Neural crest cell (in vitro differentiated cells): ENCODE measurements around the gene LENG8. TPM values are rescaled to one million over a fixed set of nuclear protein-coding genes. Genes with fewer than 3 reads are reported as not detected.
A peak's percentile ranks its signal among the peaks of the same experiment; 100 is the strongest.

Source experiments
- DNase-seq: peaks from one replicate; pipeline ENCODE4 v3.0.0; 2021; ENCODE audit warnings: low read depth, mixed read lengths, low spot score
- H3K27ac Mint-ChIP-seq: one replicate; pipeline ENCODE4 v1.8.0; 2021; ENCODE audit warnings: mild to moderate bottlenecking, mixed read lengths; ENCODE audit not compliant: unreplicated experiment
- H3K27me3 Mint-ChIP-seq: 2 replicates; pipeline ENCODE4 v1.8.0; 2021; ENCODE audit warnings: low read depth, mild to moderate bottlenecking, mixed read lengths
- H3K36me3 Mint-ChIP-seq: 2 replicates; pipeline ENCODE4 v1.8.0; 2021; ENCODE audit warnings: low read depth, mild to moderate bottlenecking, mixed read lengths
- H3K4me1 Mint-ChIP-seq: 2 replicates; pipeline ENCODE4 v1.8.0; 2021; ENCODE audit warnings: mixed read lengths
- H3K4me3 Mint-ChIP-seq: one replicate; pipeline ENCODE4 v1.8.0; 2021; ENCODE audit warnings: mild to moderate bottlenecking, mixed read lengths
- H3K9me3 Mint-ChIP-seq: 2 replicates; pipeline ENCODE4 v1.8.0; 2021; ENCODE audit warnings: mixed read lengths
- long read RNA-seq: library from polyadenylated mRNA; unstranded; transcript quantifications from one replicate; pipeline ENCODE4 v2.0.0, GENCODE V29; 2020
- total RNA-seq: library from RNA; stranded (reverse); gene quantifications from 2 replicates; pipeline ENCODE4 v1.2.1, GENCODE V29; 2021
- TF ChIP-seq, protein P1 (sequence below): fragments of 200-600 bp; sonication (generic); conservative IDR thresholded peaks from 2 replicates; pipeline ENCODE4 v1.5.0; 2021; ENCODE audit warnings: antibody characterized with exemption, mild to moderate bottlenecking

Gene LENG8
- total RNA-seq = 157 and 161 TPM in 2 replicates
- long read RNA-seq = 0 reads

DNA sequence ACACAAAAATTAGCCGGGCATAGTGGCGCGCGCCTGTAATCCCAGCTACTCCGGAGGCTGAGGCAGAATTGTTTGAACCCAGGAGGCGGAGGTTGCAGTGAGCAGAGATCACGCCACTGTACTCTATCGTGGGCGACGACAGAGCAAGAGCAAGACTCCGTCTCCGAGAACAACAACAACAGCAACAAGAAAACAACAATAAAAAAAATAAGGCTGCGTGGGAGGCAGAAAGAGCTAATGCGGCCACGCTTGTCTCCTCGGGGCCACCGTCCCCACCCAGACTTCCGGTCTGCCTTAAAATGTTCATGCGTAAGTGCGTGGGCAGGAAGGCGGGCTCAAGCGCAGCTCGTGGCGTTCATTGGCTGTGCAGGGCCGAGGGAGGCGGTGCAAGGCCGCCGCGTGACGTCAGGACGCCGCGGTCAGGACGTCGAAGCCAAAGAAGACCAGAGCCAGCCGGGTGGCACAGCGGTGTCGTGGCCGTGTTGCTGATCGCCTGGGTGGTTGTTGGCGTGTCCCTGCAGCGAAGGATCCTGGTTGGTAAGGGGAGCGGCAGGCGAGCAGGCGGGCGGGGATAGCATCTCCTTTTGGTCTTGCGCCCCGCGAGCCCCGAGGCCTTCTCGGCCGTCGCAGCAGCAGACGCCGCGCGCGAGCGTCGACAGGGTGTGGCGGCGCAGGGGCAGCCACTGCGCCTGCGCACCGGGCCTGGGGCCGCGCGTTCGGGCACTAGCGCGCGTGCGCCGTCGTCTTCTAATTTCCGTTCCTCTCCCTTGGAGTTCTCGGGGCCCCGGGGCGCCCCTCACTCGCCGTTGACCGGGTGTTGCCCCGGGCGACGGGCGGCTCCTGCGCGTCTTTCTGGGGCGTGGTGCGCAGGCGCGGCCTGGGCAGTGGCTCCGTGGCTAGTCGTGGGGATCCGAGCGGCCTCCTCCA is at the start of gene LENG8:
Gene LENG8 (plus strand): TSS at position 426 of the 927 bp plus-strand sequence. CDS start 2,146 bp downstream, outside the sequence.
- H3K36me3 Mint-ChIP-seq = peaks cover 19% of the 10 kb centered on the region
- peaks cover 37% of the 10 kb centered on the region for H3K4me1 Mint-ChIP-seq
- H3K27ac Mint-ChIP-seq = peak within 1 kb of the TSS; percentile 99
- peak within 1 kb of the TSS; percentile 100 for H3K4me3 Mint-ChIP-seq
- H3K27me3 Mint-ChIP-seq = peaks cover 4% of the 10 kb centered on the region
- TF ChIP-seq, protein P1, sequence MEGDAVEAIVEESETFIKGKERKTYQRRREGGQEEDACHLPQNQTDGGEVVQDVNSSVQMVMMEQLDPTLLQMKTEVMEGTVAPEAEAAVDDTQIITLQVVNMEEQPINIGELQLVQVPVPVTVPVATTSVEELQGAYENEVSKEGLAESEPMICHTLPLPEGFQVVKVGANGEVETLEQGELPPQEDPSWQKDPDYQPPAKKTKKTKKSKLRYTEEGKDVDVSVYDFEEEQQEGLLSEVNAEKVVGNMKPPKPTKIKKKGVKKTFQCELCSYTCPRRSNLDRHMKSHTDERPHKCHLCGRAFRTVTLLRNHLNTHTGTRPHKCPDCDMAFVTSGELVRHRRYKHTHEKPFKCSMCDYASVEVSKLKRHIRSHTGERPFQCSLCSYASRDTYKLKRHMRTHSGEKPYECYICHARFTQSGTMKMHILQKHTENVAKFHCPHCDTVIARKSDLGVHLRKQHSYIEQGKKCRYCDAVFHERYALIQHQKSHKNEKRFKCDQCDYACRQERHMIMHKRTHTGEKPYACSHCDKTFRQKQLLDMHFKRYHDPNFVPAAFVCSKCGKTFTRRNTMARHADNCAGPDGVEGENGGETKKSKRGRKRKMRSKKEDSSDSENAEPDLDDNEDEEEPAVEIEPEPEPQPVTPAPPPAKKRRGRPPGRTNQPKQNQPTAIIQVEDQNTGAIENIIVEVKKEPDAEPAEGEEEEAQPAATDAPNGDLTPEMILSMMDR = no peak
- peak; percentile 92 for DNase-seq
- no peaks in the 10 kb centered on the region for H3K9me3 Mint-ChIP-seq

DNA sequence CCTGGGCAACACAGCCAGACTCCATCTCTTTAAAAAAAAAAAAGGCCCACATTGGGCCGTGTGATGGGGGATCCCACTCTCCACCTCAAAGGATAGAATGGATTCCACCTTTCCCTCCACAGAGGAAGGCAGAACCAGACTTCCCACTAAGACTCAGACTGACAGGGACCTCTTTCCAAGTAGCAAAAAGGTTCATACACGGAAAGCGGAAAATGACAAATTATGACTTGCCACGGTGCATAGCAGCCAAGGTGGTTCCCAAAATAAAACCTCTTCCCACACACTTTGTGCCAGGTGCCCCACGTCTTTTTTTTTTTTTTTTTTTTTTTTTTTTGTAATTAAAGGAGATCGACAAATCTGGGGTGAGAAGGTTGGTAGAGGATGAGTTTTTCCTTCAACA is 48.1 kb upstream of the LENG8 start:
- TF ChIP-seq, protein P1 = no peak
- Mint-ChIP-seq H3K4me3 (no peak overlapping the region), H3K27ac (no peak overlapping the region), H3K27me3 (no peaks in the 10 kb centered on the region), H3K9me3 (no peaks in the 10 kb centered on the region), H3K4me1 (peaks cover 3% of the 10 kb centered on the region), H3K36me3 (no peaks in the 10 kb centered on the region)
- DNase-seq = no peak

DNA sequence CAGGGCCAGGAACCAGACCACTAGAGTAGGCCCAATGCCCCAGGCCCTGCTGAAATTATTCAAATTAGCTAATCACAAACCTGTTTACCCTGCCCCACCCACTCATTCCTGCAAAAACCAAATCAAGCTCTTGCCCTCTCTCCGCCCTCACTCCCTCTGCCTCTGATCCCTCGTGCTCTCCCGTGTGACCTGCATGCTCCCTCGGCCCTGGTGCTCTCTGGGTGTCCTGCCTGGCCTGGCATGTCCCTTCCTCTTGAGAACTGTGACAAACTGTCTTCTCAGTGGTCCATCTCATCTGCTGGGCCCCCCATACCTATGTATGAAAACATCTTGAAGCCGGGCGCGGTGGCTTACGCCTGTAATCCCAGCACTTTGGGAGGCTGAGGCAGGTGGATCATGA is 45.9 kb upstream of the LENG8 start:
- Mint-ChIP-seq H3K4me1 (peaks cover 10% of the 10 kb centered on the region), H3K9me3 (peaks cover under 1% of the 10 kb centered on the region), H3K4me3 (no peak overlapping the region), H3K36me3 (peaks cover 4% of the 10 kb centered on the region), H3K27ac (no peak overlapping the region), H3K27me3 (no peaks in the 10 kb centered on the region)
- DNase-seq = no peak
- TF ChIP-seq, protein P1 = no peak

DNA sequence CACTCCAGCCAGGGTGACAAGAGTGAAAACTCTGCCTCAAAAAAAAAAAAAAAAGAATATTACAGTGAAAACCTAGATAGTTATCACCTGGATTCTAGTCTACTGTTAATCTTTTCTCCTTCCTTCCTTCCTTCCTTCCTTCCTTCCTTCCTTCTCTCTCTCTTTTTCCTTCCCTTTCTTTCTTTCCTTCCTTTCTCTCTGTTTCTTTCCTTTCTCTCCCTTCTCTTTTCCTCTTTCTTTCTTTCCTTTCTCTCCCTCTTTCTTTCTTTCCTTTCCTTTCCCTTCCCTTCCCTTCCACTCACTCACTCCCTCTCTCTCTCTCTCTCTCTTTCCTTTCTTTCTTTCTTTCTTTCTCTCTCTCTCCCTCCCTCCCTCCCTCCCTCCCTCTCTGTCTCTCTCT is 43.4 kb upstream of the LENG8 start:
- DNase-seq = no peak
- peaks cover 12% of the 10 kb centered on the region for H3K4me1 Mint-ChIP-seq
- H3K9me3 Mint-ChIP-seq = peaks cover 3% of the 10 kb centered on the region

DNA sequence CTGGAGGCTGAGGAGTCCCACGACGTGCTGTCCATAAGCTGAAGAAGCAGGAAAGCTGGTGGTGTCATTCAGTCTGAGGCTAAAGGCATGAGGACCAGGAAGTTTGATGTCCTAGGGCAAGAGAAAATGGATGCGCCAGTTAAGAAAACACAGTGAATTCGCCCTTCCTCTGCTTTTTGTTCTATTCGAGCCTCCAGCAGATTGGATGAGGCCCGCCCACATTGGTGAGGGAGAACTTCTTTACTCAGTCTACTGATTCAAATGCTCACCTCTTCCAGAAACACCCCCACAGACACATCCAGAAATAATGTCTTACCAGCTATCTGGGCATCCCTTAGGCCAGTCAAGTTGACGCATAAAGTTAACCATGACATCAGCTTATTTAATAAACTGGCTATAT is 41.2 kb upstream of the LENG8 start:
- TF ChIP-seq, protein P1 = no peak
- no peak overlapping the region for H3K4me3 Mint-ChIP-seq
- H3K36me3 Mint-ChIP-seq = peaks cover 4% of the 10 kb centered on the region
- H3K4me1 Mint-ChIP-seq = peaks cover 17% of the 10 kb centered on the region
- no peaks in the 10 kb centered on the region for H3K27me3 Mint-ChIP-seq
- peaks cover 3% of the 10 kb centered on the region for H3K9me3 Mint-ChIP-seq
- no peak overlapping the region for H3K27ac Mint-ChIP-seq
- DNase-seq = no peak

More for the DNA sequence above, 43.4 kb upstream of the LENG8 start:
- H3K4me3 Mint-ChIP-seq = no peak overlapping the region
- no peak overlapping the region for H3K27ac Mint-ChIP-seq
- H3K36me3 Mint-ChIP-seq = peaks cover 4% of the 10 kb centered on the region
- H3K27me3 Mint-ChIP-seq = no peaks in the 10 kb centered on the region
- TF ChIP-seq, protein P1 = no peak
